ENCODE results near the gene LATS2.

LATS2 gene

GRCh38 chr13:21040120-21040826 is 21.1 kb downstream of the LATS2 start:
- DNase-seq (ENCODE audit: low read depth) = no peak
- no peak for TF ChIP-seq CTCF (IDR thresholded peaks at IDR 0.05; ENCODE audit: low read depth, low read length, missing control alignments)
- H3K4me3 ChIP-seq (ENCODE audit: low read depth, low read length) = no peak overlapping the region

- TF ChIP-seq CTCF (IDR thresholded peaks at IDR 0.05; ENCODE audit: low read depth, low read length, missing control alignments) = no peak
- H3K4me3 ChIP-seq (ENCODE audit: low read depth, low read length) = no peak overlapping the region
- no peak for DNase-seq (ENCODE audit: low read depth)
These were observed 22.1 kb downstream of the LATS2 start for GRCh38 chr13:21039097-21039800.

GRCh38 chr13:21037656-21038055 is 23.7 kb downstream of the LATS2 start:
- no peak overlapping the region for H3K4me3 ChIP-seq (ENCODE audit: low read depth, low read length)
- no peak for TF ChIP-seq CTCF (IDR thresholded peaks at IDR 0.05; ENCODE audit: low read depth, low read length, missing control alignments)
- no peak for DNase-seq (ENCODE audit: low read depth)

- no peak overlapping the region for H3K4me3 ChIP-seq (ENCODE audit: low read depth, low read length)
- no peak for TF ChIP-seq CTCF (IDR thresholded peaks at IDR 0.05; ENCODE audit: low read depth, low read length, missing control alignments)
- no peak for DNase-seq (ENCODE audit: low read depth)
These were observed 25.9 kb downstream of the LATS2 start for GRCh38 chr13:21035498-21035897.

GRCh38 chr13:21034603-21035191 is 26.7 kb downstream of the LATS2 start:
- H3K4me3 ChIP-seq (ENCODE audit: low read depth, low read length) = no peak overlapping the region
- DNase-seq (ENCODE audit: low read depth) = no peak
- no peak for TF ChIP-seq CTCF (IDR thresholded peaks at IDR 0.05; ENCODE audit: low read depth, low read length, missing control alignments)

- DNase-seq (ENCODE audit: low read depth) = no peak
- H3K4me3 ChIP-seq (ENCODE audit: low read depth, low read length) = no peak overlapping the region
These were observed 27.4 kb downstream of the LATS2 start for GRCh38 chr13:21033856-21034602.

More at GRCh38 chr13:21033856-21034602, 27.4 kb downstream of the LATS2 start:
- TF ChIP-seq CTCF (IDR thresholded peaks at IDR 0.05; ENCODE audit: low read depth, low read length, missing control alignments) = no peak
